ENCODE data around the gene MORN3.

DNA sequence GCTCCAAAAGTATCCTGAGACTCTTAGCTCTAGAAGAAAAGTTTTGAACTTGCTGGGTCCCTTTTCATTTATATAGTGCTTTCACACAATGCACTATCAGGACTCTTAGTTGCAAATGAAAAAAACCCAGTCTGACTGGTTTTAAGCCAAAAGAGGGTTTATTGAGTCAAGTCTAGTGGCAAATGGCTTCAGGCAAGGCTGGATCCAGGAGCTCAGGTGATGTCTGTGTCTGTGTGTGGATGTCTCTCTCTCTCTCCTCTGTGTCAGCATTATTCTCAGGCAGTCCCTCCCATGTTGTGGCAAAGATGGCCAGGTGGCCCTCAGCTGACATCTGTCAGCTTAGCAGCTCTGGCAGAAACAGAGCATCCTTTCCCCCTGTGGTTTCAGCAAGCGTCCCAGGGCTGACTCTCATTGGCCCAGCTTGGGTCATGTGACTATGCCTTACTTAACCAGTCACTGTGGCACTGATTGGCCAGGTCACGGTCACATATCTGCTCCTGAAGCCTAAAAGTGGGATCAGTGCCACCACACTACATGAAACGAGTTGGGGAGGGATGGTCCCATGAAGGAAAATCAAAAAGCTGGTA is 49.3 kb upstream of the MORN3 start:
- TF ChIP-seq POLR2AphosphoS5 (IDR thresholded peaks at IDR 0.05; ENCODE audit: low read depth) (no peak), GABPA (IDR thresholded peaks at IDR 0.05; ENCODE audit: low read depth) (no peak)
- TF ChIP-seq, protein P1, sequence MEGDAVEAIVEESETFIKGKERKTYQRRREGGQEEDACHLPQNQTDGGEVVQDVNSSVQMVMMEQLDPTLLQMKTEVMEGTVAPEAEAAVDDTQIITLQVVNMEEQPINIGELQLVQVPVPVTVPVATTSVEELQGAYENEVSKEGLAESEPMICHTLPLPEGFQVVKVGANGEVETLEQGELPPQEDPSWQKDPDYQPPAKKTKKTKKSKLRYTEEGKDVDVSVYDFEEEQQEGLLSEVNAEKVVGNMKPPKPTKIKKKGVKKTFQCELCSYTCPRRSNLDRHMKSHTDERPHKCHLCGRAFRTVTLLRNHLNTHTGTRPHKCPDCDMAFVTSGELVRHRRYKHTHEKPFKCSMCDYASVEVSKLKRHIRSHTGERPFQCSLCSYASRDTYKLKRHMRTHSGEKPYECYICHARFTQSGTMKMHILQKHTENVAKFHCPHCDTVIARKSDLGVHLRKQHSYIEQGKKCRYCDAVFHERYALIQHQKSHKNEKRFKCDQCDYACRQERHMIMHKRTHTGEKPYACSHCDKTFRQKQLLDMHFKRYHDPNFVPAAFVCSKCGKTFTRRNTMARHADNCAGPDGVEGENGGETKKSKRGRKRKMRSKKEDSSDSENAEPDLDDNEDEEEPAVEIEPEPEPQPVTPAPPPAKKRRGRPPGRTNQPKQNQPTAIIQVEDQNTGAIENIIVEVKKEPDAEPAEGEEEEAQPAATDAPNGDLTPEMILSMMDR (IDR thresholded peaks at IDR 0.05; ENCODE audit: insufficient read depth, low read length) = no peak

Data from HL-60 (cell line).